ENCODE results near the gene RXYLT1. TPM values are rescaled to one million over a fixed set of nuclear protein-coding genes. Genes with fewer than 3 reads are reported as not detected.
"Not testable (repeated sequence)": the region's sequence is repeated elsewhere in the genome, so short reads cannot be mapped to it uniquely, and the experiment has no call there.

RXYLT1 gene
- total RNA-seq, 2 experiments from 2014 or later: 13.2 to 19.0 TPM

- CTCF ChIA-PET: interaction anchor here (1.4 kb wide), 1 partner anchor 12 kb away, joined by 4 read pairs; no protein-coding TSS in a partner anchor
- no peak overlapping the region for H3K27ac Mint-ChIP-seq
- no peak overlapping the region for H3K4me3 Mint-ChIP-seq
- DNase-seq: no peak
- H3K36me3 Mint-ChIP-seq: no peaks in the 10 kb centered on the region
- peaks cover 4% of the 10 kb centered on the region for H3K4me1 Mint-ChIP-seq
- no peak for ATAC-seq
- no peaks in the 10 kb centered on the region for H3K9me3 Mint-ChIP-seq (ENCODE audit: low read depth)
- peaks cover 13% of the 10 kb centered on the region for H3K27me3 Mint-ChIP-seq
Measured at GRCh38 chr12:63838411-63838810, 58.7 kb downstream of the RXYLT1 start.

- Mint-ChIP-seq H3K4me1 (peaks cover 10% of the 10 kb centered on the region), H3K27ac (no peak overlapping the region), H3K4me3 (no peak overlapping the region), H3K27me3 (peaks cover 29% of the 10 kb centered on the region), H3K36me3 (no peaks in the 10 kb centered on the region), H3K9me3 (ENCODE audit: low read depth) (no peaks in the 10 kb centered on the region)
- no peak for DNase-seq
- CTCF ChIA-PET: no interaction called here
- no peak for ATAC-seq
Measured at GRCh38 chr12:63841011-63841410, 61.3 kb downstream of the RXYLT1 start.

- Mint-ChIP-seq H3K27me3 (peaks cover 32% of the 10 kb centered on the region), H3K4me1 (peaks cover 10% of the 10 kb centered on the region), H3K27ac (no peak overlapping the region), H3K9me3 (ENCODE audit: low read depth) (no peaks in the 10 kb centered on the region), H3K36me3 (no peaks in the 10 kb centered on the region), H3K4me3 (no peak overlapping the region)
- no peak for DNase-seq
- CTCF ChIA-PET: no interaction called here
- no peak for ATAC-seq
Measured at GRCh38 chr12:63841571-63841970, 61.9 kb downstream of the RXYLT1 start.

- peaks cover 30% of the 10 kb centered on the region for H3K27me3 Mint-ChIP-seq
- DNase-seq; H3K9me3 Mint-ChIP-seq (ENCODE audit: low read depth); H3K36me3 Mint-ChIP-seq; H3K27ac Mint-ChIP-seq; ATAC-seq: not testable (repeated sequence)
- H3K4me1 Mint-ChIP-seq: peaks cover 10% of the 10 kb centered on the region
- CTCF ChIA-PET: interaction anchor here (0.7 to 3.0 kb wide), 6 partner anchors 9 to 767 kb away, joined by 3 to 18 read pairs (median 7); partner anchors contain the start of gene XPOT
- peak overlapping the region; percentile 61 for H3K4me3 Mint-ChIP-seq
Measured at GRCh38 chr12:63842750-63843149, 63.0 kb downstream of the RXYLT1 start.

- no peak for ATAC-seq
- Mint-ChIP-seq H3K4me1 (peaks cover 11% of the 10 kb centered on the region), H3K36me3 (no peaks in the 10 kb centered on the region), H3K27me3 (peaks cover 30% of the 10 kb centered on the region), H3K27ac (peak overlapping the region; percentile 39), H3K4me3 (peak overlapping the region; percentile 61), H3K9me3 (ENCODE audit: low read depth) (no peaks in the 10 kb centered on the region)
- no peak for DNase-seq
- CTCF ChIA-PET: interaction anchor here (1.0 to 3.0 kb wide), 7 partner anchors 9 to 561 kb away, joined by 3 to 18 read pairs (median 6); partner anchors contain the start of gene XPOT
Measured at GRCh38 chr12:63843254-63843720, 63.6 kb downstream of the RXYLT1 start.

GRCh38 chr12:63843721-63844390, 64.1 kb downstream of the RXYLT1 start:
- no peaks in the 10 kb centered on the region for H3K9me3 Mint-ChIP-seq (ENCODE audit: low read depth)
- CTCF ChIA-PET: interaction anchor here (0.9 to 3.0 kb wide), 11 partner anchors 10 to 560 kb away, joined by 3 to 18 read pairs (median 4); partner anchors contain the start of gene XPOT
- ATAC-seq: peak; percentile 98
- H3K36me3 Mint-ChIP-seq: no peaks in the 10 kb centered on the region
- peaks cover 13% of the 10 kb centered on the region for H3K4me1 Mint-ChIP-seq
- H3K27me3 Mint-ChIP-seq: peaks cover 30% of the 10 kb centered on the region
- peak overlapping the region; percentile 66 for H3K4me3 Mint-ChIP-seq
- H3K27ac Mint-ChIP-seq: no peak overlapping the region
- peak; percentile 86 for DNase-seq

GRCh38 chr12:63844391-63845341, 65.0 kb downstream of the RXYLT1 start, which contains the start of gene SRGAP1:
Gene SRGAP1, plus strand, starts transcription at chr12:63844700. Its CDS starts 117 bp downstream, at chr12:63844817.
- DNase-seq: no peak
- H3K27ac Mint-ChIP-seq: no peak within 1 kb of the TSS

GRCh38 chr12:63845726-63846125, 66.0 kb downstream of the RXYLT1 start:
- CTCF ChIA-PET: interaction anchor here (3.0 kb wide), 1 partner anchor 9 kb away, joined by 18 read pairs; no protein-coding TSS in a partner anchor
- Mint-ChIP-seq H3K36me3 (no peaks in the 10 kb centered on the region), H3K4me1 (peaks cover 13% of the 10 kb centered on the region)

More at GRCh38 chr12:63844391-63845341, 65.0 kb downstream of the RXYLT1 start, which contains the start of gene SRGAP1:
- H3K27me3 Mint-ChIP-seq: peaks cover 30% of the 10 kb centered on the region
- H3K36me3 Mint-ChIP-seq: no peaks in the 10 kb centered on the region
- H3K9me3 Mint-ChIP-seq (ENCODE audit: low read depth): no peaks in the 10 kb centered on the region
- peak within 1 kb of the TSS; percentile 82 for H3K4me3 Mint-ChIP-seq
- CTCF ChIA-PET: interaction anchor here (0.9 to 3.0 kb wide), 10 partner anchors 10 to 414 kb away, joined by 3 to 18 read pairs (median 4); no protein-coding TSS in a partner anchor
- H3K4me1 Mint-ChIP-seq: peaks cover 13% of the 10 kb centered on the region
- ATAC-seq: no peak

GRCh38 chr12:63846238-63846967, 66.7 kb downstream of the RXYLT1 start:
- DNase-seq: no peak
- CTCF ChIA-PET: no interaction called here
- Mint-ChIP-seq H3K9me3 (ENCODE audit: low read depth) (no peaks in the 10 kb centered on the region), H3K4me3 (no peak overlapping the region), H3K27me3 (peaks cover 30% of the 10 kb centered on the region), H3K4me1 (peaks cover 13% of the 10 kb centered on the region), H3K36me3 (no peaks in the 10 kb centered on the region), H3K27ac (no peak overlapping the region)
- no peak for ATAC-seq

More at GRCh38 chr12:63845726-63846125, 66.0 kb downstream of the RXYLT1 start:
- DNase-seq (no peak), ATAC-seq (no peak)
- Mint-ChIP-seq H3K9me3 (ENCODE audit: low read depth) (no peaks in the 10 kb centered on the region), H3K27ac (no peak overlapping the region), H3K27me3 (peaks cover 30% of the 10 kb centered on the region), H3K4me3 (no peak overlapping the region)

GRCh38 chr12:63848450-63848849, 68.7 kb downstream of the RXYLT1 start:
- ATAC-seq (no peak), DNase-seq (no peak)
- CTCF ChIA-PET: no interaction called here
- Mint-ChIP-seq H3K4me3 (no peak overlapping the region), H3K27me3 (peaks cover 23% of the 10 kb centered on the region), H3K4me1 (peaks cover 9% of the 10 kb centered on the region), H3K36me3 (no peaks in the 10 kb centered on the region), H3K27ac (no peak overlapping the region), H3K9me3 (ENCODE audit: low read depth) (no peaks in the 10 kb centered on the region)

- Mint-ChIP-seq H3K27ac (no peak overlapping the region), H3K4me3 (no peak overlapping the region), H3K36me3 (no peaks in the 10 kb centered on the region), H3K27me3 (peaks cover 23% of the 10 kb centered on the region), H3K4me1 (peaks cover 9% of the 10 kb centered on the region), H3K9me3 (ENCODE audit: low read depth) (no peaks in the 10 kb centered on the region)
- no peak for DNase-seq
- CTCF ChIA-PET: no interaction called here
- no peak for ATAC-seq
Measured at GRCh38 chr12:63849106-63849620, 69.5 kb downstream of the RXYLT1 start.

- H3K9me3 Mint-ChIP-seq (ENCODE audit: low read depth): no peaks in the 10 kb centered on the region
- CTCF ChIA-PET: no interaction called here
Measured at GRCh38 chr12:63849641-63850040, 69.9 kb downstream of the RXYLT1 start.

More at GRCh38 chr12:63849641-63850040, 69.9 kb downstream of the RXYLT1 start:
- no peak overlapping the region for H3K27ac Mint-ChIP-seq
- H3K27me3 Mint-ChIP-seq: peaks cover 21% of the 10 kb centered on the region
- DNase-seq (no peak), ATAC-seq (no peak)
- H3K4me1 Mint-ChIP-seq: peaks cover 7% of the 10 kb centered on the region
- no peak overlapping the region for H3K4me3 Mint-ChIP-seq
- no peaks in the 10 kb centered on the region for H3K36me3 Mint-ChIP-seq
